ENCODE results near the gene THEMIS.

Gene THEMIS

GRCh38 chr6:127855542-127856159 lies 45.2 kb downstream of the THEMIS start:
- DNase-seq = no peak

- no peak for DNase-seq
These were observed 46.8 kb downstream of the THEMIS start for GRCh38 chr6:127854009-127854408.

- DNase-seq = no peak
These were observed 49.7 kb downstream of the THEMIS start for GRCh38 chr6:127851197-127851596.

GRCh38 chr6:127845242-127845641 lies 55.6 kb downstream of the THEMIS start:
- DNase-seq = no peak

- no peak for DNase-seq
These were observed 56.3 kb downstream of the THEMIS start for GRCh38 chr6:127844529-127844928.

- DNase-seq = no peak
These were observed 57.3 kb downstream of the THEMIS start for GRCh38 chr6:127843582-127843981.

GRCh38 chr6:127842562-127842961 lies 58.3 kb downstream of the THEMIS start:
- DNase-seq = no peak

- DNase-seq = no peak
These were observed 59.0 kb downstream of the THEMIS start for GRCh38 chr6:127841811-127842210.

GRCh38 chr6:127834136-127834535 lies 66.7 kb downstream of the THEMIS start:
- DNase-seq = no peak

- no peak for DNase-seq
These were observed 67.5 kb downstream of the THEMIS start for GRCh38 chr6:127833336-127833735.

GRCh38 chr6:127832381-127832780 lies 68.5 kb downstream of the THEMIS start:
- DNase-seq = no peak

- DNase-seq = no peak
These were observed 76.8 kb downstream of the THEMIS start for GRCh38 chr6:127824061-127824460.

GRCh38 chr6:127821431-127821830 lies 79.4 kb downstream of the THEMIS start:
- DNase-seq = no peak

GRCh38 chr6:127818149-127818548 lies 82.7 kb downstream of the THEMIS start:
- no peak for DNase-seq

GRCh38 chr6:127816643-127817042 lies 84.2 kb downstream of the THEMIS start:
- DNase-seq = no peak

GRCh38 chr6:127813699-127814027 lies 87.2 kb downstream of the THEMIS start:
- no peak for DNase-seq

GRCh38 chr6:127812985-127813698 lies 87.7 kb downstream of the THEMIS start:
- DNase-seq = no peak

GRCh38 chr6:127811900-127812570 lies 88.8 kb downstream of the THEMIS start:
- DNase-seq = no peak

GRCh38 chr6:127807806-127808517 lies 92.9 kb downstream of the THEMIS start:
- no peak for DNase-seq

GRCh38 chr6:127796713-127797112 lies 104.1 kb downstream of the THEMIS start:
- DNase-seq = no peak

- DNase-seq = no peak
These were observed 106.5 kb downstream of the THEMIS start for GRCh38 chr6:127794405-127794804.

- DNase-seq = no peak
These were observed 107.5 kb downstream of the THEMIS start for GRCh38 chr6:127793396-127793795.

GRCh38 chr6:127792616-127793015 lies 108.2 kb downstream of the THEMIS start:
- no peak for DNase-seq

Measured in NCI-H2227 treated with DMSO at 0.1 percent for 48 hours (cell line).